Measurements from ENCODE around the gene FLYWCH2. TPM values are rescaled to one million over a fixed set of nuclear protein-coding genes. Genes with fewer than 3 reads are reported as not detected.

Gene FLYWCH2
- total RNA-seq, 1 donor from 2014 or later: 24.9 TPM

GRCh38 chr16:2853531-2854073 is 29.4 kb upstream of the FLYWCH2 start:
- Mint-ChIP-seq H3K27me3 (ENCODE audit: unreplicated experiment) (peaks cover 8% of the 10 kb centered on the region), H3K9me3 (ENCODE audit: unreplicated experiment) (peaks cover 8% of the 10 kb centered on the region), H3K27ac (ENCODE audit: unreplicated experiment) (no peak overlapping the region), H3K4me3 (ENCODE audit: unreplicated experiment) (no peak overlapping the region), H3K4me1 (ENCODE audit: unreplicated experiment) (peaks cover 2% of the 10 kb centered on the region), H3K36me3 (ENCODE audit: low read depth, unreplicated experiment) (peaks cover 9% of the 10 kb centered on the region)
- no peak for TF ChIP-seq CTCF (IDR thresholded peaks at IDR 0.05; ENCODE audit: unreplicated experiment)
- DNase-seq (ENCODE audit: low spot score): no peak

- TF ChIP-seq CTCF (IDR thresholded peaks at IDR 0.05; ENCODE audit: unreplicated experiment): peak; percentile 94
- Mint-ChIP-seq H3K27me3 (ENCODE audit: unreplicated experiment) (peaks cover 8% of the 10 kb centered on the region), H3K4me1 (ENCODE audit: unreplicated experiment) (peaks cover 2% of the 10 kb centered on the region), H3K4me3 (ENCODE audit: unreplicated experiment) (no peak overlapping the region), H3K36me3 (ENCODE audit: low read depth, unreplicated experiment) (peaks cover 9% of the 10 kb centered on the region), H3K27ac (ENCODE audit: unreplicated experiment) (peak overlapping the region; percentile 6), H3K9me3 (ENCODE audit: unreplicated experiment) (peaks cover 8% of the 10 kb centered on the region)
- no peak for DNase-seq (ENCODE audit: low spot score)
Observed at GRCh38 chr16:2854700-2855309, 28.2 kb upstream of the FLYWCH2 start.

GRCh38 chr16:2855536-2855935 is 27.5 kb upstream of the FLYWCH2 start:
- Mint-ChIP-seq H3K36me3 (ENCODE audit: low read depth, unreplicated experiment) (peaks cover 9% of the 10 kb centered on the region), H3K27ac (ENCODE audit: unreplicated experiment) (peak overlapping the region; percentile 70), H3K4me3 (ENCODE audit: unreplicated experiment) (no peak overlapping the region), H3K9me3 (ENCODE audit: unreplicated experiment) (peaks cover 8% of the 10 kb centered on the region), H3K4me1 (ENCODE audit: unreplicated experiment) (peaks cover 2% of the 10 kb centered on the region), H3K27me3 (ENCODE audit: unreplicated experiment) (peaks cover 8% of the 10 kb centered on the region)
- TF ChIP-seq CTCF (IDR thresholded peaks at IDR 0.05; ENCODE audit: unreplicated experiment): no peak
- DNase-seq (ENCODE audit: low spot score): no peak

- TF ChIP-seq CTCF (IDR thresholded peaks at IDR 0.05; ENCODE audit: unreplicated experiment): no peak
- H3K27me3 Mint-ChIP-seq (ENCODE audit: unreplicated experiment): peaks cover 8% of the 10 kb centered on the region
- no peak for DNase-seq (ENCODE audit: low spot score)
- H3K4me1 Mint-ChIP-seq (ENCODE audit: unreplicated experiment): peaks cover 2% of the 10 kb centered on the region
- peaks cover 9% of the 10 kb centered on the region for H3K36me3 Mint-ChIP-seq (ENCODE audit: low read depth, unreplicated experiment)
- H3K9me3 Mint-ChIP-seq (ENCODE audit: unreplicated experiment): peaks cover 8% of the 10 kb centered on the region
- H3K27ac Mint-ChIP-seq (ENCODE audit: unreplicated experiment): no peak overlapping the region
- no peak overlapping the region for H3K4me3 Mint-ChIP-seq (ENCODE audit: unreplicated experiment)
Observed at GRCh38 chr16:2856061-2856670, 26.8 kb upstream of the FLYWCH2 start.
